Keratinocyte (primary cell): Measurements from ENCODE around the gene ITGAV. TPM values are rescaled to one million over a fixed set of nuclear protein-coding genes. Genes with fewer than 3 reads are reported as not detected.
"Not testable (repeated sequence)": the region's sequence is repeated elsewhere in the genome, so short reads cannot be mapped to it uniquely, and the experiment has no call there.

Experiments
- DNase-seq: peaks from one replicate; pipeline ENCODE4 v3.0.0-alpha.2; 2011; ENCODE audit warnings: low read depth, missing footprints, low spot score
- FAIRE-seq: peaks from 2 replicates; lab custom pipeline; 2011; peaks lifted over from hg19 to GRCh38; lab: Jason Lieb, UNC
- H2AFZ ChIP-seq: 2 replicates; pipeline ENCODE4 v1.6.0; 2012; ENCODE audit warnings: low read length, control low read depth, inconsistent platforms; ENCODE audit not compliant: control insufficient read depth
- H3K27ac ChIP-seq: 2 replicates; pipeline ENCODE4 v1.5.1; 2011; ENCODE audit warnings: low read length; ENCODE audit not compliant: control insufficient read depth, insufficient read depth
- H3K27me3 ChIP-seq: 3 replicates; pipeline ENCODE4 v1.6.0; 2011; ENCODE audit warnings: low read length; ENCODE audit not compliant: control insufficient read depth, insufficient read depth; ENCODE audit errors: extremely low read depth
- H3K36me3 ChIP-seq, 2 experiments: 2 replicates in 1 of 2; 3 replicates in 1 of 2; pipeline ENCODE4 v1.5.1; 2011; ENCODE audit warnings: low read length in 2 of 2, mild to moderate bottlenecking in 1 of 2; ENCODE audit not compliant: control insufficient read depth in 2 of 2, insufficient read depth in 2 of 2; ENCODE audit errors: extremely low read depth in 1 of 2
- H3K4me1 ChIP-seq: 3 replicates; pipeline ENCODE4 v1.5.1; 2011; ENCODE audit warnings: low read length; ENCODE audit not compliant: control insufficient read depth, insufficient read depth; ENCODE audit errors: extremely low read depth
- H3K4me2 ChIP-seq: 3 replicates; pipeline ENCODE4 v1.6.0; 2011; ENCODE audit warnings: low read depth, low read length; ENCODE audit not compliant: control insufficient read depth, insufficient read depth; ENCODE audit errors: extremely low read depth
- H3K4me3 ChIP-seq, 3 experiments: fragments of 200-600 bp in 1 of 3; sonication (generic) in 1 of 3; 2 replicates in 2 of 3; 3 replicates in 1 of 3; pipeline ENCODE4 v1.5.1; 2011 to 2016; ENCODE audit warnings: low read length in 3 of 3, mild to moderate bottlenecking in 3 of 3, control low read depth in 2 of 3, inconsistent platforms in 1 of 3, low read depth in 1 of 3, mixed read lengths in 1 of 3, mixed run types in 1 of 3, moderate library complexity in 1 of 3; ENCODE audit not compliant: control insufficient read depth in 2 of 3, insufficient read depth in 2 of 3; ENCODE audit errors: extremely low read depth in 1 of 3
- H3K79me2 ChIP-seq: 2 replicates; pipeline ENCODE4 v1.6.0; 2012; ENCODE audit warnings: low read length; ENCODE audit not compliant: control insufficient read depth, insufficient read depth
- H3K9ac ChIP-seq: 3 replicates; pipeline ENCODE4 v1.6.0; 2011; ENCODE audit warnings: low read length; ENCODE audit not compliant: control insufficient read depth, insufficient read depth; ENCODE audit errors: extremely low read depth
- H3K9me1 ChIP-seq: 3 replicates; pipeline ENCODE4 v1.6.0; 2011; ENCODE audit warnings: low read length; ENCODE audit not compliant: control insufficient read depth, insufficient read depth; ENCODE audit errors: extremely low read depth
- H3K9me3 ChIP-seq: 2 replicates; pipeline ENCODE4 v1.5.1; 2012; ENCODE audit warnings: low read depth, low read length; ENCODE audit not compliant: control insufficient read depth
- H4K20me1 ChIP-seq: 3 replicates; pipeline ENCODE4 v1.6.0; 2011; ENCODE audit warnings: low read length; ENCODE audit not compliant: control insufficient read depth, insufficient read depth; ENCODE audit errors: extremely low read depth
- CTCF ChIP-seq, 3 experiments: IDR thresholded peaks in 1 of 3; conservative IDR thresholded peaks in 1 of 3; optimal IDR thresholded peaks in 1 of 3; 2 replicates in 2 of 3; 3 replicates in 1 of 3; pipeline versions ENCODE3 to v1.5.1; 2011; ENCODE audit warnings: low read length in 3 of 3, mild to moderate bottlenecking in 3 of 3, moderate library complexity in 2 of 3, control low read depth in 1 of 3, inconsistent platforms in 1 of 3; ENCODE audit not compliant: insufficient read depth in 2 of 3; ENCODE audit errors: extremely low read depth in 1 of 3
- EZH2 ChIP-seq: IDR thresholded peaks from one replicate; pipeline ENCODE4 v1.6.1; 2012; ENCODE audit warnings: inconsistent platforms, mild to moderate bottlenecking, low read length, moderate library complexity
- dilution Hi-C: fragments of 300-500 bp; cut with MboI; formaldehyde crosslinking; loops from one replicate; pipeline ENCODE4 v1.7.0; 2020; ENCODE audit warnings: low sequenced_read_pairs; ENCODE audit not compliant: extremely low pct_ligation_motif_present
- polyA plus RNA-seq, 5 experiments: library from polyadenylated mRNA; depleted of rRNA in 3 of 5; stranded (reverse) in 3 of 5; stranded (forward) in 1 of 5; unstranded in 1 of 5; fragments of >200 nt; gene quantifications; 1 replicate in 1 of 5; 2 replicates in 3 of 5; 3 replicates in 1 of 5; pipeline versions ENCODE4 v1.2.1 to v1.2.3, GENCODE V29; 2011 to 2012; ENCODE audit warnings: missing spikeins in 2 of 5, low read depth in 1 of 5, low replicate concordance in 1 of 5

The ITGAV gene
- polyA plus RNA-seq, 1 donor (not counting 4 experiments of a cell fraction or from before 2014, with no cell fraction given): 63.7 TPM

- TF ChIP-seq EZH2 (no peak), CTCF (optimal IDR thresholded peaks at IDR 0.05 in 1 of 3, IDR thresholded peaks at IDR 0.05 in 1 of 3, conservative IDR thresholded peaks at IDR 0.05 in 1 of 3; ENCODE audit: extremely low read depth in 1 of 3, insufficient read depth in 2 of 3, low read length in 3 of 3) (no peak)
- no peak overlapping the region for H2AFZ ChIP-seq
- H3K9ac ChIP-seq: no peak overlapping the region
- H3K4me3 ChIP-seq: no peak overlapping the region
- FAIRE-seq (no peak), DNase-seq (no peak)
- H3K27me3 ChIP-seq: no peaks in the 10 kb centered on the region
- dilution Hi-C loops: no loop called here
- H3K36me3 ChIP-seq: no peaks in the 10 kb centered on the region
- H3K4me2 ChIP-seq: no peak overlapping the region
- no peaks in the 10 kb centered on the region for H3K9me3 ChIP-seq
- H4K20me1 ChIP-seq: no peaks in the 10 kb centered on the region
- H3K9me1 ChIP-seq: no peaks in the 10 kb centered on the region
- no peaks in the 10 kb centered on the region for H3K4me1 ChIP-seq
- H3K27ac ChIP-seq: no peak overlapping the region
- H3K79me2 ChIP-seq: no peaks in the 10 kb centered on the region
These were observed 27.7 kb upstream of the ITGAV start for GRCh38 chr2:186562209-186562578.

- peaks cover 22% of the 10 kb centered on the region for H3K4me1 ChIP-seq
- H3K27ac ChIP-seq, H3K9me3 ChIP-seq, H3K4me3 ChIP-seq, dilution Hi-C loops, FAIRE-seq, H3K27me3 ChIP-seq, DNase-seq, H4K20me1 ChIP-seq, H2AFZ ChIP-seq, H3K9ac ChIP-seq, H3K4me2 ChIP-seq, H3K36me3 ChIP-seq, H3K79me2 ChIP-seq, H3K9me1 ChIP-seq: not testable (repeated sequence)
These were observed 21.3 kb upstream of the ITGAV start for GRCh38 chr2:186568600-186568999.

- dilution Hi-C loops: not testable (repeated sequence)
These were observed 20.7 kb upstream of the ITGAV start for GRCh38 chr2:186569127-186569526.

More at GRCh38 chr2:186569127-186569526, 20.7 kb upstream of the ITGAV start:
- H3K4me3 ChIP-seq, H3K27ac ChIP-seq, H3K9me3 ChIP-seq, H2AFZ ChIP-seq, H3K79me2 ChIP-seq, FAIRE-seq, H3K36me3 ChIP-seq, H3K9ac ChIP-seq, H3K4me2 ChIP-seq, H3K27me3 ChIP-seq, H3K9me1 ChIP-seq, H4K20me1 ChIP-seq, DNase-seq: not testable (repeated sequence)
- H3K4me1 ChIP-seq: peaks cover 22% of the 10 kb centered on the region
